ENCODE measurements around the gene MCRIP2. TPM values are rescaled to one million over a fixed set of nuclear protein-coding genes. Genes with fewer than 3 reads are reported as not detected.

MCRIP2 gene
- total and polyA plus RNA-seq, 9 of the 15 experiments (the other 6 are each of a cell fraction or from before 2014, with no cell fraction given): 0.80 to 120 (median 35.2) TPM

DNA sequence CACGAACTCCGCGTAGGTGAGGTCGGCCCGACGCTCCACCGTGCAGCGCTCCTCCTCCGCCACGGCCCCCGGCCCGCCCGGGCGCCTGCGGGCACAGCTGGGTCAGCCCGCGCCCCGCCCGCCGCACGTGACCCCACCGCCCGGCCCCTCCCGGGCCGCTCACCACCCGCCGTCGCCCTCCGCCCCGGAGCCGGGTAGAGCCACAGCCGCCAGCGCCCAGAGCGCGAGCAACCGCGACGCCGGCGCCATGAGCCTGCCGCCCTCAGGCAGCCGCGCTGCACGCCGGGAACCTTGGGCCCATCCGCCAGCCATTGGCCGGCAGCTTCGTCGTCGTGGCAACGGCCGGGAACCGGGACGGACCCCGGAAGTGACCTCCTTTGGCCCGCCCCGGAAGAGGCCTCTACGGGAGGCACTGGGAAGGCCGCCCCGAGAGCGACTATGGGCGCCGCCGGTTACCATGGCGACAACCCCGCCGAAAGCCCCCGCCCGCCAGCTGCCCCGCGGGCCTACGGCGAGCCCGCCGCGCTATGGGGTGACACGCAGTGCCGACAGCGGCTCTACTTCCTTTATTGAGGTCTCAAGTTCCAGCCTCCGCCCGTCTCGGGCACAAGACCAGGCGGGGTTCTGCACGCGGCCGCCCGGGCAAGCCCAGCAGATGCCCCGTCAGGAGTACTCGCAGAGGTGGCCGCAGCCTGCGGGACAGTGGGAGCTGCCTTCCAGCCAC is 42.6 kb downstream of the MCRIP2 start, which contains the start of gene JMJD8 (continued):
- TF ChIP-seq, protein P1, sequence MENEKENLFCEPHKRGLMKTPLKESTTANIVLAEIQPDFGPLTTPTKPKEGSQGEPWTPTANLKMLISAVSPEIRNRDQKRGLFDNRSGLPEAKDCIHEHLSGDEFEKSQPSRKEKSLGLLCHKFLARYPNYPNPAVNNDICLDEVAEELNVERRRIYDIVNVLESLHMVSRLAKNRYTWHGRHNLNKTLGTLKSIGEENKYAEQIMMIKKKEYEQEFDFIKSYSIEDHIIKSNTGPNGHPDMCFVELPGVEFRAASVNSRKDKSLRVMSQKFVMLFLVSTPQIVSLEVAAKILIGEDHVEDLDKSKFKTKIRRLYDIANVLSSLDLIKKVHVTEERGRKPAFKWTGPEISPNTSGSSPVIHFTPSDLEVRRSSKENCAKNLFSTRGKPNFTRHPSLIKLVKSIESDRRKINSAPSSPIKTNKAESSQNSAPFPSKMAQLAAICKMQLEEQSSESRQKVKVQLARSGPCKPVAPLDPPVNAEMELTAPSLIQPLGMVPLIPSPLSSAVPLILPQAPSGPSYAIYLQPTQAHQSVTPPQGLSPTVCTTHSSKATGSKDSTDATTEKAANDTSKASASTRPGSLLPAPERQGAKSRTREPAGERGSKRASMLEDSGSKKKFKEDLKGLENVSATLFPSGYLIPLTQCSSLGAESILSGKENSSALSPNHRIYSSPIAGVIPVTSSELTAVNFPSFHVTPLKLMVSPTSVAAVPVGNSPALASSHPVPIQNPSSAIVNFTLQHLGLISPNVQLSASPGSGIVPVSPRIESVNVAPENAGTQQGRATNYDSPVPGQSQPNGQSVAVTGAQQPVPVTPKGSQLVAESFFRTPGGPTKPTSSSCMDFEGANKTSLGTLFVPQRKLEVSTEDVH (IDR thresholded peaks at IDR 0.05; ENCODE audit: low read depth, partially characterized antibody): peak; percentile 81
- TF ChIP-seq NONO (IDR thresholded peaks at IDR 0.05; ENCODE audit: low read depth in 2 of 2, low read length in 1 of 2) (peak; percentile 70 to 86; a peak in 3 of 4 replicates), HNRNPL (IDR thresholded peaks at IDR 0.05; ENCODE audit: low read depth, low read length) (0 out of 2 replicates have a peak, but pooled peaks have one; percentile 63), CREM (IDR thresholded peaks at IDR 0.05; ENCODE audit: low read depth) (peak; percentile 90), CREB1 (IDR thresholded peaks at IDR 0.05) (peak; percentile 78), CREB1 (CRISPR knock-in tag; IDR thresholded peaks at IDR 0.05) (peak; percentile 81), ZNF263 (CRISPR knock-in tag; IDR thresholded peaks at IDR 0.05; ENCODE audit: borderline replicate concordance) (no peak; the same call in 1 of the 2 replicates)
- TF ChIP-seq, protein P2, sequence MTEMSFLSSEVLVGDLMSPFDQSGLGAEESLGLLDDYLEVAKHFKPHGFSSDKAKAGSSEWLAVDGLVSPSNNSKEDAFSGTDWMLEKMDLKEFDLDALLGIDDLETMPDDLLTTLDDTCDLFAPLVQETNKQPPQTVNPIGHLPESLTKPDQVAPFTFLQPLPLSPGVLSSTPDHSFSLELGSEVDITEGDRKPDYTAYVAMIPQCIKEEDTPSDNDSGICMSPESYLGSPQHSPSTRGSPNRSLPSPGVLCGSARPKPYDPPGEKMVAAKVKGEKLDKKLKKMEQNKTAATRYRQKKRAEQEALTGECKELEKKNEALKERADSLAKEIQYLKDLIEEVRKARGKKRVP (CRISPR knock-in tag; IDR thresholded peaks at IDR 0.05): no peak
- TF ChIP-seq, protein P3, sequence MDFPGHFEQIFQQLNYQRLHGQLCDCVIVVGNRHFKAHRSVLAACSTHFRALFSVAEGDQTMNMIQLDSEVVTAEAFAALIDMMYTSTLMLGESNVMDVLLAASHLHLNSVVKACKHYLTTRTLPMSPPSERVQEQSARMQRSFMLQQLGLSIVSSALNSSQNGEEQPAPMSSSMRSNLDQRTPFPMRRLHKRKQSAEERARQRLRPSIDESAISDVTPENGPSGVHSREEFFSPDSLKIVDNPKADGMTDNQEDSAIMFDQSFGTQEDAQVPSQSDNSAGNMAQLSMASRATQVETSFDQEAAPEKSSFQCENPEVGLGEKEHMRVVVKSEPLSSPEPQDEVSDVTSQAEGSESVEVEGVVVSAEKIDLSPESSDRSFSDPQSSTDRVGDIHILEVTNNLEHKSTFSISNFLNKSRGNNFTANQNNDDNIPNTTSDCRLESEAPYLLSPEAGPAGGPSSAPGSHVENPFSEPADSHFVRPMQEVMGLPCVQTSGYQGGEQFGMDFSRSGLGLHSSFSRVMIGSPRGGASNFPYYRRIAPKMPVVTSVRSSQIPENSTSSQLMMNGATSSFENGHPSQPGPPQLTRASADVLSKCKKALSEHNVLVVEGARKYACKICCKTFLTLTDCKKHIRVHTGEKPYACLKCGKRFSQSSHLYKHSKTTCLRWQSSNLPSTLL (IDR thresholded peaks at IDR 0.05): no peak
- TF ChIP-seq, protein P4, sequence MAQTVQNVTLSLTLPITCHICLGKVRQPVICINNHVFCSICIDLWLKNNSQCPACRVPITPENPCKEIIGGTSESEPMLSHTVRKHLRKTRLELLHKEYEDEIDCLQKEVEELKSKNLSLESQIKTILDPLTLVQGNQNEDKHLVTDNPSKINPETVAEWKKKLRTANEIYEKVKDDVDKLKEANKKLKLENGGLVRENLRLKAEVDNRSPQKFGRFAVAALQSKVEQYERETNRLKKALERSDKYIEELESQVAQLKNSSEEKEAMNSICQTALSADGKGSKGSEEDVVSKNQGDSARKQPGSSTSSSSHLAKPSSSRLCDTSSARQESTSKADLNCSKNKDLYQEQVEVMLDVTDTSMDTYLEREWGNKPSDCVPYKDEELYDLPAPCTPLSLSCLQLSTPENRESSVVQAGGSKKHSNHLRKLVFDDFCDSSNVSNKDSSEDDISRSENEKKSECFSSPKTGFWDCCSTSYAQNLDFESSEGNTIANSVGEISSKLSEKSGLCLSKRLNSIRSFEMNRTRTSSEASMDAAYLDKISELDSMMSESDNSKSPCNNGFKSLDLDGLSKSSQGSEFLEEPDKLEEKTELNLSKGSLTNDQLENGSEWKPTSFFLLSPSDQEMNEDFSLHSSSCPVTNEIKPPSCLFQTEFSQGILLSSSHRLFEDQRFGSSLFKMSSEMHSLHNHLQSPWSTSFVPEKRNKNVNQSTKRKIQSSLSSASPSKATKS (CRISPR knock-in tag; IDR thresholded peaks at IDR 0.05): no peak
- TF ChIP-seq, protein P5, sequence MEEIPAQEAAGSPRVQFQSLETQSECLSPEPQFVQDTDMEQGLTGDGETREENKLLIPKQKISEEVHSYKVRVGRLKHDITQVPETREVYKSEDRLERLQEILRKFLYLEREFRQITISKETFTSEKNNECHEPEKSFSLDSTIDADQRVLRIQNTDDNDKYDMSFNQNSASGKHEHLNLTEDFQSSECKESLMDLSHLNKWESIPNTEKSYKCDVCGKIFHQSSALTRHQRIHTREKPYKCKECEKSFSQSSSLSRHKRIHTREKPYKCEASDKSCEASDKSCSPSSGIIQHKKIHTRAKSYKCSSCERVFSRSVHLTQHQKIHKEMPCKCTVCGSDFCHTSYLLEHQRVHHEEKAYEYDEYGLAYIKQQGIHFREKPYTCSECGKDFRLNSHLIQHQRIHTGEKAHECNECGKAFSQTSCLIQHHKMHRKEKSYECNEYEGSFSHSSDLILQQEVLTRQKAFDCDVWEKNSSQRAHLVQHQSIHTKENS (CRISPR knock-in tag; IDR thresholded peaks at IDR 0.05): no peak
- TF ChIP-seq, protein P6, sequence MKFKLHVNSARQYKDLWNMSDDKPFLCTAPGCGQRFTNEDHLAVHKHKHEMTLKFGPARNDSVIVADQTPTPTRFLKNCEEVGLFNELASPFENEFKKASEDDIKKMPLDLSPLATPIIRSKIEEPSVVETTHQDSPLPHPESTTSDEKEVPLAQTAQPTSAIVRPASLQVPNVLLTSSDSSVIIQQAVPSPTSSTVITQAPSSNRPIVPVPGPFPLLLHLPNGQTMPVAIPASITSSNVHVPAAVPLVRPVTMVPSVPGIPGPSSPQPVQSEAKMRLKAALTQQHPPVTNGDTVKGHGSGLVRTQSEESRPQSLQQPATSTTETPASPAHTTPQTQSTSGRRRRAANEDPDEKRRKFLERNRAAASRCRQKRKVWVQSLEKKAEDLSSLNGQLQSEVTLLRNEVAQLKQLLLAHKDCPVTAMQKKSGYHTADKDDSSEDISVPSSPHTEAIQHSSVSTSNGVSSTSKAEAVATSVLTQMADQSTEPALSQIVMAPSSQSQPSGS (CRISPR knock-in tag; IDR thresholded peaks at IDR 0.05): 0 out of 2 replicates have a peak, but pooled peaks have one; percentile 4
- TF ChIP-seq, protein P7, sequence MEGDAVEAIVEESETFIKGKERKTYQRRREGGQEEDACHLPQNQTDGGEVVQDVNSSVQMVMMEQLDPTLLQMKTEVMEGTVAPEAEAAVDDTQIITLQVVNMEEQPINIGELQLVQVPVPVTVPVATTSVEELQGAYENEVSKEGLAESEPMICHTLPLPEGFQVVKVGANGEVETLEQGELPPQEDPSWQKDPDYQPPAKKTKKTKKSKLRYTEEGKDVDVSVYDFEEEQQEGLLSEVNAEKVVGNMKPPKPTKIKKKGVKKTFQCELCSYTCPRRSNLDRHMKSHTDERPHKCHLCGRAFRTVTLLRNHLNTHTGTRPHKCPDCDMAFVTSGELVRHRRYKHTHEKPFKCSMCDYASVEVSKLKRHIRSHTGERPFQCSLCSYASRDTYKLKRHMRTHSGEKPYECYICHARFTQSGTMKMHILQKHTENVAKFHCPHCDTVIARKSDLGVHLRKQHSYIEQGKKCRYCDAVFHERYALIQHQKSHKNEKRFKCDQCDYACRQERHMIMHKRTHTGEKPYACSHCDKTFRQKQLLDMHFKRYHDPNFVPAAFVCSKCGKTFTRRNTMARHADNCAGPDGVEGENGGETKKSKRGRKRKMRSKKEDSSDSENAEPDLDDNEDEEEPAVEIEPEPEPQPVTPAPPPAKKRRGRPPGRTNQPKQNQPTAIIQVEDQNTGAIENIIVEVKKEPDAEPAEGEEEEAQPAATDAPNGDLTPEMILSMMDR (IDR thresholded peaks at IDR 0.05 in 2 of 3, conservative IDR thresholded peaks at IDR 0.05 in 1 of 3; ENCODE audit: insufficient read depth in 2 of 3, low read depth in 1 of 3, low read length in 3 of 3): 0 out of 6 replicates have a peak, but pooled peaks of 1 of the 3 experiments have one; percentile 1
